ACHN (cell line): Measurements from ENCODE around the gene RBM25.
"Not testable (repeated sequence)": the region's sequence is repeated elsewhere in the genome, so short reads cannot be mapped to it uniquely, and the experiment has no call there.

Source experiments
- DNase-seq: peaks from one replicate; pipeline ENCODE4 v3.0.0-alpha.2; 2015
- in situ Hi-C: cut with HindIII; loops from 2 replicates; pipeline ENCODE4 v1.10.0; 2017; ENCODE audit warnings: low sequenced_read_pairs, low pct_ligation_motif_present, low pct_unique_long_range_greater_than_20kb

RBM25 gene

GRCh38 chr14:73149753-73150152 lies 91.4 kb downstream of the RBM25 start:
- DNase-seq: no peak
- in situ Hi-C loops: loop anchor here (25.0 kb wide), 1 partner anchor 313 kb away; the partner anchor contains the start of gene NUMB

- in situ Hi-C loops: loop anchor here (25.0 kb wide), 1 partner anchor 309 kb away; the partner anchor contains the start of gene NUMB
- DNase-seq: no peak
Measured at GRCh38 chr14:73153272-73153671, 94.9 kb downstream of the RBM25 start.

GRCh38 chr14:73162251-73162650 lies 103.9 kb downstream of the RBM25 start:
- no peak for DNase-seq
- in situ Hi-C loops: loop anchor here (25.0 kb wide), 1 partner anchor 300 kb away; the partner anchor contains the start of gene NUMB

- no peak for DNase-seq
- in situ Hi-C loops: loop anchor here (25.0 kb wide), 1 partner anchor 296 kb away; the partner anchor contains the start of gene NUMB
Measured at GRCh38 chr14:73166399-73166798, 108.1 kb downstream of the RBM25 start.

GRCh38 chr14:73167727-73168126 lies 109.4 kb downstream of the RBM25 start:
- DNase-seq: no peak
- in situ Hi-C loops: loop anchor here (25.0 kb wide), 1 partner anchor 295 kb away; the partner anchor contains the start of gene NUMB

- no peak for DNase-seq
- in situ Hi-C loops: loop anchor here (25.0 kb wide), 1 partner anchor 294 kb away; the partner anchor contains the start of gene NUMB
Measured at GRCh38 chr14:73168274-73168673, 109.9 kb downstream of the RBM25 start.

GRCh38 chr14:73168691-73169090 lies 110.4 kb downstream of the RBM25 start:
- no peak for DNase-seq
- in situ Hi-C loops: loop anchor here (25.0 kb wide), 1 partner anchor 294 kb away; the partner anchor contains the start of gene NUMB

GRCh38 chr14:73169855-73170254 lies 111.5 kb downstream of the RBM25 start:
- in situ Hi-C loops: loop anchor here (25.0 kb wide), 1 partner anchor 292 kb away; the partner anchor contains the start of gene NUMB

GRCh38 chr14:73170686-73171085 lies 112.4 kb downstream of the RBM25 start:
- in situ Hi-C loops: loop anchor here (25.0 kb wide), 1 partner anchor 292 kb away; the partner anchor contains the start of gene NUMB
- DNase-seq: no peak

More at GRCh38 chr14:73169855-73170254, 111.5 kb downstream of the RBM25 start:
- not testable (repeated sequence) for DNase-seq

- in situ Hi-C loops: loop anchor here (25.0 kb wide), 1 partner anchor 290 kb away; the partner anchor contains the start of gene NUMB
- DNase-seq: no peak
Measured at GRCh38 chr14:73172500-73172899, 114.2 kb downstream of the RBM25 start.

- peak; percentile 48 for DNase-seq
- in situ Hi-C loops: loop anchor here (25.0 kb wide), 1 partner anchor 289 kb away; the partner anchor contains the start of gene NUMB
Measured at GRCh38 chr14:73173092-73173735, 114.9 kb downstream of the RBM25 start.
